Loucy (cell line): ENCODE data around the gene TUB.

Source experiments
- H2AFZ ChIP-seq: fragments of 200-600 bp; sonication (generic); 2 replicates; pipeline ENCODE4 v1.6.0; 2016; ENCODE audit warnings: antibody characterized with exemption, mild to moderate bottlenecking, low read length, moderate library complexity
- H3F3A ChIP-seq: fragments of 200-600 bp; 2 replicates; pipeline ENCODE4 v1.6.0; 2016; ENCODE audit warnings: antibody characterized with exemption, low read depth, mild to moderate bottlenecking
- H3K27me3 ChIP-seq: fragments of 200-600 bp; sonication (generic); 2 replicates; pipeline ENCODE4 v1.6.1; 2014; ENCODE audit warnings: low read length, mild to moderate bottlenecking; ENCODE audit not compliant: insufficient read depth, poor library complexity, severe bottlenecking
- H3K36me3 ChIP-seq: fragments of 200-600 bp; sonication (generic); 2 replicates; pipeline ENCODE4 v1.6.1; 2016; ENCODE audit warnings: low read length; ENCODE audit not compliant: insufficient read depth
- H3K4me1 ChIP-seq: fragments of 200-600 bp; sonication (generic); 2 replicates; pipeline ENCODE4 v1.5.1; 2014; ENCODE audit warnings: low read length, mild to moderate bottlenecking; ENCODE audit not compliant: insufficient read depth, poor library complexity, severe bottlenecking
- H3K4me2 ChIP-seq: fragments of 200-600 bp; sonication (generic); 2 replicates; pipeline ENCODE4 v1.6.0; 2014; ENCODE audit warnings: antibody characterized with exemption, low read length, low read depth, mild to moderate bottlenecking; ENCODE audit not compliant: poor library complexity, severe bottlenecking
- H3K4me3 ChIP-seq: fragments of 200-600 bp; sonication (generic); 2 replicates; pipeline ENCODE4 v1.5.1; 2014; ENCODE audit warnings: low read length, mild to moderate bottlenecking, mixed read lengths; ENCODE audit not compliant: poor library complexity, severe bottlenecking
- H3K79me2 ChIP-seq: fragments of 200-600 bp; sonication (generic); 2 replicates; pipeline ENCODE4 v1.6.1; 2014; ENCODE audit warnings: low read length; ENCODE audit not compliant: insufficient read depth
- H3K9ac ChIP-seq: fragments of 200-600 bp; sonication (generic); 2 replicates; pipeline ENCODE4 v1.6.0; 2014; ENCODE audit warnings: mild to moderate bottlenecking, low read depth, low read length, moderate library complexity; ENCODE audit not compliant: poor library complexity, severe bottlenecking
- H3K9me2 ChIP-seq: fragments of 200-600 bp; sonication (generic); replicated peaks from 2 replicates; pipeline ENCODE4 v1.6.1; 2016; ENCODE audit warnings: low read depth, low read length, mixed read lengths
- H3K9me3 ChIP-seq: fragments of 200-600 bp; sonication (generic); 2 replicates; pipeline ENCODE4 v1.6.1; 2014; ENCODE audit warnings: mild to moderate bottlenecking, antibody characterized with exemption, low read length, low read depth; ENCODE audit not compliant: insufficient read depth
- H4K20me1 ChIP-seq: fragments of 200-600 bp; sonication (generic); 2 replicates; pipeline ENCODE4 v1.6.0; 2014; ENCODE audit warnings: antibody characterized with exemption, low read length, mild to moderate bottlenecking; ENCODE audit not compliant: insufficient read depth, poor library complexity, severe bottlenecking
- CTCF ChIP-seq: fragments of 200-600 bp; sonication (generic); conservative IDR thresholded peaks from 2 replicates; pipeline ENCODE4 v1.5.1; 2014; ENCODE audit warnings: mild to moderate bottlenecking, antibody characterized with exemption, low read length
- EZH2phosphoT487 ChIP-seq: fragments of 200-600 bp; IDR thresholded peaks from 2 replicates; pipeline ENCODE4 v1.6.1; 2018; ENCODE audit warnings: antibody characterized with exemption, mild to moderate bottlenecking, moderate library complexity, borderline replicate concordance

Gene TUB

GRCh38 chr11:8102965-8103364 lies 22.0 kb downstream of the TUB start:
- TF ChIP-seq CTCF (no peak), EZH2phosphoT487 (no peak)
- Histone ChIP-seq H3K4me2 (no peak overlapping the region), H2AFZ (no peak overlapping the region)

DNA sequence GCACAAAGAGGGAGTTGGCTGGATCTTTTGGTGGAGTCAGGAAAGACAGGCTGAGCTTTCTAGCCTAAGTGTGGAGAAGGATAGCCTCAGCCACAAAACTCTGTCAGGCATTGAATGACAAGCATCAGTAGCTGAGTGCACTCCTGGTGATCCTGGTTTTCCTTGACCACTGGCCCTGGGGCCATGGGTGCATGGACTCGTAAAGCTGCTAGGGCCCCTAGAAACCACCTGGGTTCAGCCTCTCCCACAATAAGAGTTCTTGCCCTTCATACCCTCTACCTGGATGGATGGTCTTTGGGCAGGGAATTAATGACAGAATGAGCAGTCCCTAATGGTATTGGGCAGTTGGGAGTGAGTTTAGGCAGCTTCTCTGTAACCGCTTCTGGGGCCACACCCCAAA lies 22.9 kb downstream of the TUB start:
- H2AFZ ChIP-seq = no peak overlapping the region
- H3F3A ChIP-seq = no peaks in the 10 kb centered on the region
- TF ChIP-seq EZH2phosphoT487 (no peak), CTCF (no peak)
- H4K20me1 ChIP-seq = no peaks in the 10 kb centered on the region
- H3K9me3 ChIP-seq = no peaks in the 10 kb centered on the region
- no peaks in the 10 kb centered on the region for H3K4me1 ChIP-seq
- no peak overlapping the region for H3K4me3 ChIP-seq
- no peaks in the 10 kb centered on the region for H3K27me3 ChIP-seq
- H3K9me2 ChIP-seq = no peaks in the 10 kb centered on the region
- H3K9ac ChIP-seq = no peak overlapping the region
- H3K4me2 ChIP-seq = no peak overlapping the region
- H3K79me2 ChIP-seq = no peaks in the 10 kb centered on the region
- H3K36me3 ChIP-seq = no peaks in the 10 kb centered on the region

More at GRCh38 chr11:8102965-8103364, 22.0 kb downstream of the TUB start:
- H3F3A ChIP-seq = no peaks in the 10 kb centered on the region
- no peaks in the 10 kb centered on the region for H3K27me3 ChIP-seq
- no peaks in the 10 kb centered on the region for H3K4me1 ChIP-seq
- no peaks in the 10 kb centered on the region for H3K9me3 ChIP-seq
- H3K36me3 ChIP-seq = no peaks in the 10 kb centered on the region
- H3K9me2 ChIP-seq = no peaks in the 10 kb centered on the region
- no peak overlapping the region for H3K4me3 ChIP-seq
- no peaks in the 10 kb centered on the region for H3K79me2 ChIP-seq
- H3K9ac ChIP-seq = no peak overlapping the region
- no peaks in the 10 kb centered on the region for H4K20me1 ChIP-seq

- Histone ChIP-seq H3K36me3 (no peaks in the 10 kb centered on the region), H3K79me2 (no peaks in the 10 kb centered on the region), H3K27me3 (no peaks in the 10 kb centered on the region), H4K20me1 (no peaks in the 10 kb centered on the region), H3K9me2 (no peaks in the 10 kb centered on the region), H3K9ac (no peak overlapping the region), H3K4me2 (no peak overlapping the region), H3F3A (no peaks in the 10 kb centered on the region), H2AFZ (no peak overlapping the region), H3K4me1 (no peaks in the 10 kb centered on the region), H3K4me3 (no peak overlapping the region), H3K9me3 (no peaks in the 10 kb centered on the region)
- TF ChIP-seq CTCF (no peak), EZH2phosphoT487 (no peak)
Measured at GRCh38 chr11:8105133-8105532, 24.1 kb downstream of the TUB start.
